ENCODE measurements around the gene GDF7.
A peak's percentile ranks its signal among the peaks of the same experiment; 100 is the strongest.

Gene GDF7
- 0 reads per million in 2 donors for total RNA-seq

GRCh38 chr2:20666304-20667150 is at the start of gene GDF7:
Gene GDF7, plus strand, starts transcription at chr2:20667144. Its CDS starts 96 bp downstream, at chr2:20667240.
- DNase-seq: peak; percentile 25

GRCh38 chr2:20617892-20618467 is 49.0 kb upstream of the GDF7 start:
- no peak for DNase-seq

- DNase-seq: no peak
Observed at GRCh38 chr2:20618468-20618885, 48.5 kb upstream of the GDF7 start.

GRCh38 chr2:20618886-20619521 is 47.9 kb upstream of the GDF7 start:
- no peak for DNase-seq

GRCh38 chr2:20619624-20620024 is 47.3 kb upstream of the GDF7 start:
- DNase-seq: no peak

- no peak for DNase-seq
Observed at GRCh38 chr2:20620271-20620681, 46.7 kb upstream of the GDF7 start.

- no peak for DNase-seq
Observed at GRCh38 chr2:20620696-20621365, 46.1 kb upstream of the GDF7 start.

- DNase-seq: no peak
Observed at GRCh38 chr2:20621366-20622295, 45.3 kb upstream of the GDF7 start.

GRCh38 chr2:20622296-20622686 is 44.7 kb upstream of the GDF7 start:
- DNase-seq: no peak

- DNase-seq: no peak
Observed at GRCh38 chr2:20622731-20623130, 44.2 kb upstream of the GDF7 start.

GRCh38 chr2:20623241-20623640 is 43.7 kb upstream of the GDF7 start:
- no peak for DNase-seq

- DNase-seq: no peak
Observed at GRCh38 chr2:20623741-20624155, 43.2 kb upstream of the GDF7 start.

GRCh38 chr2:20624156-20624883 is 42.6 kb upstream of the GDF7 start:
- no peak for DNase-seq

- no peak for DNase-seq
Observed at GRCh38 chr2:20624884-20625485, 42.0 kb upstream of the GDF7 start.

- DNase-seq: no peak
Observed at GRCh38 chr2:20625491-20626391, 41.2 kb upstream of the GDF7 start.

GRCh38 chr2:20626392-20626697 is 40.6 kb upstream of the GDF7 start:
- no peak for DNase-seq

GRCh38 chr2:20626698-20627513 is 40.0 kb upstream of the GDF7 start:
- DNase-seq: no peak

- DNase-seq: no peak
Observed at GRCh38 chr2:20627712-20628380, 39.1 kb upstream of the GDF7 start.

- no peak for DNase-seq
Observed at GRCh38 chr2:20629181-20629580, 37.8 kb upstream of the GDF7 start.

All from activated gamma-delta T cell (primary cell).